IPS DF 19.7 (cell line): ENCODE results near the gene KHDC4.
"Not testable (repeated sequence)": the region's sequence is repeated elsewhere in the genome, so short reads cannot be mapped to it uniquely, and the experiment has no call there.

ENCODE experiments used
- DNase-seq: peaks from one replicate; pipeline ENCODE4 v3.0.0-alpha.2; 2013; ENCODE audit warnings: low read depth, low spot score

Gene KHDC4

GRCh38 chr1:155900161-155900560 is 34.1 kb downstream of the KHDC4 start:
- DNase-seq = no peak

DNA sequence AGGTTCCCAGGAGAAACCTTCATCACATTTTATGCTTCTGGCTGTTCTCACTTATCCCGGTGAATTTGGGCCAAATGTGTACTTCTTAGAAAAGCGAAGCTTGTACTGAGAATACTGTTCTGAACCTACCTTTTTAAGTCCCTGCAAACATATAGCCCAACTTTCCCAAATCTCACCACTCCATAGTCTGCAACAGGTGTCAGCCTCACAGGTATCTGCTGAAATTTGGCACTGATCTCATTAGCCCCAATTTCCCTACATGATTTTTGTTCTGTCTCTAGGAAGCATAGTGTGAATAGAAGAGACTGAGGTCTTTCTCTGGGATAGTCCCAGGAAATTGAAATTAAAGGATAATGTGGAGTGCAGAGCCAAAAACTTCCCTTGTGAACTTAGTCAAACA is 34.5 kb downstream of the KHDC4 start:
- no peak for DNase-seq

DNA sequence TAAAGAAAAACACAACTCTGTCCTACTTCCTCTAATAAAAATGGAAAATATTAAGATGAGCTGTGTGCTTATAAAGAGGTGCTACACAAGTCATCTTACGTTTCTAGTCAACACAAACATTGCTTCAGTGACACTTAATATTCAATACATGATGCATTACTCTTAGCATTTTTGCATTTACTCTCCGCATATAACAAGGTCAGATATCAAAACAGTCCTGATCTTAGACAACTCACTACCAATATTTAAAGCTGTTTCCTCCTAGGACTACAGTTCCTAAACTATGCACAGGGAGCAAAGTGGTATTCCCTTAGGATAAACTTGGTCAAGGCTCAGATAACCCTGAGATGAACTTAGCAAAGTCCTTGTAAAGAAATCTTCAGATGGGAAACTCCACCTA is 35.3 kb downstream of the KHDC4 start:
- no peak for DNase-seq

- no peak for DNase-seq
These were observed 36.5 kb downstream of the KHDC4 start for GRCh38 chr1:155897746-155898145.

- not testable (repeated sequence) for DNase-seq
These were observed 37.7 kb downstream of the KHDC4 start for GRCh38 chr1:155896476-155896875.

GRCh38 chr1:155895617-155896016 is 38.6 kb downstream of the KHDC4 start:
- not testable (repeated sequence) for DNase-seq

GRCh38 chr1:155893389-155894142 is 40.6 kb downstream of the KHDC4 start:
- DNase-seq = no peak

DNA sequence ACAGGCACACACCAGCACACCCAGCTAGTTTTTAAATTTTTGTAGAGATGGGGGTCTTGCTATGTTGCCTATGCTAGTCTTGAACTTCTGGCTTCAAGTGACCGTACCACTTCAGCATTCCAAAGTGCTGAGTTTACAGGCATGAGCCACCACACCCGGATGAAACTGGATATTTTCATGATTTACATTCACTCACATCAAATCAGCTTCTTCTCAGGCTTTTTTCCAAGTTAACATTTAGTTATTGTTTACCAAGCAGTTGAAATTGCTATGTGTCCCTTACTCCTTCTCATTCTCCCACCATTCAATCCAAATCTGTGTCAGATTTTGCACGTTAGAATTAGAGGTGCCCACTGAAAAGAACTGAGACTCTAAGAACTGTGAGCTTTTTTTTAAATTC is 41.4 kb downstream of the KHDC4 start:
- no peak for DNase-seq

DNA sequence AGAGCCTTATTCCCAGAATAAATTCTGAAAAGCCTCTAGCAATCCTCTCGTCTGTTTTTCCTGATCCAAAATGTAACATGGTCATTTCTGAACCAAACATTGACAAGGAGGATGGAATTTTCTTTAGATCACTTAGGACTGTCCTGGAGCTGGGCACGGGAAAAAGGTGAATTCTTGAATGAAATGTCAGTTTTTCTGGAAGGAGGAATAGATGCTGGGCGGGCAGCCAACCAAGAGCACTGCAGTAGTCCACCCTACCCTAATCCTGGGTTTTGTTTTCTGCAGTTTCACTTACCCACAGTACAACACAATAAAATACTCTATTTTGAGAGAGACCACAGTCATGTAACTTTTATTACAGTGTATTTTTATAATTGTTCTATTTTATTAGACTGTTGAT is 44.0 kb downstream of the KHDC4 start:
- no peak for DNase-seq

DNA sequence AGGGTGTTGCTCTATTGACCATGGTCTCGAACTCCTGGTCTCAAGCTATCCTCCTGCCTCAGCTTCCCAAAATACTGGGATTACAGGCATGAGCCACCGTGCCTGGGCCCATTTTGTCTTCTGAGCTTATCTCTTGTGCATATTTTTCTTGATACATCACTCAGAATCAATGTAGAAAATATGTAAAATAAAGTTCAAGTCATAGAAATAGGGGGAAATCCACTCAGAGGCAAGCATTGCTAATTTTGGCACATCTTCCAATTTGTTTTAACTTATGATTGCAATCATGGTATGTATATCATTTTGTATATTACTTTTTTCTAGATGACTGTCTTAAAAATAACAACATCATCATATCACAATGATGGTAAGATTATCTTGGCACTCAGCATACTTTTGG is 44.6 kb downstream of the KHDC4 start:
- no peak for DNase-seq

DNA sequence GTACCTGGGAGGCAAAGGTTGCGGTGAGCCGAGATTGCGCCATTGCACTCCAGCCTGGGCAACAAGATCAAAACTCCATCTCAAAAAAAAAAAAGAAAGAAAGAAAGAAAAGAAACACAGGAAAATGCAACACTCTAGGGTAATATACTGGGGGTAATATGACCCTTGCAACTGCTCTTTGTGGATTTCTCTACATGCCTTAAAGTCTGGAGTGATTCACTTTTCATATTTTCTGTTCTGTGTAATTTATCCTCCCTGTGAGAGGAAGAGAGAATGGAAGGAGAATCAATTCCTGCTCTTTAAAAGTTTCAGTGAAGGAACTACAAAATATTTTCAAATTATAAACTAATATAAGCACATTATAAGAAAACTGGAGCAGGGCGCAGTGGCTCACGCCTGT is 45.7 kb downstream of the KHDC4 start:
- no peak for DNase-seq

GRCh38 chr1:155884982-155885381 is 49.2 kb downstream of the KHDC4 start:
- no peak for DNase-seq

DNA sequence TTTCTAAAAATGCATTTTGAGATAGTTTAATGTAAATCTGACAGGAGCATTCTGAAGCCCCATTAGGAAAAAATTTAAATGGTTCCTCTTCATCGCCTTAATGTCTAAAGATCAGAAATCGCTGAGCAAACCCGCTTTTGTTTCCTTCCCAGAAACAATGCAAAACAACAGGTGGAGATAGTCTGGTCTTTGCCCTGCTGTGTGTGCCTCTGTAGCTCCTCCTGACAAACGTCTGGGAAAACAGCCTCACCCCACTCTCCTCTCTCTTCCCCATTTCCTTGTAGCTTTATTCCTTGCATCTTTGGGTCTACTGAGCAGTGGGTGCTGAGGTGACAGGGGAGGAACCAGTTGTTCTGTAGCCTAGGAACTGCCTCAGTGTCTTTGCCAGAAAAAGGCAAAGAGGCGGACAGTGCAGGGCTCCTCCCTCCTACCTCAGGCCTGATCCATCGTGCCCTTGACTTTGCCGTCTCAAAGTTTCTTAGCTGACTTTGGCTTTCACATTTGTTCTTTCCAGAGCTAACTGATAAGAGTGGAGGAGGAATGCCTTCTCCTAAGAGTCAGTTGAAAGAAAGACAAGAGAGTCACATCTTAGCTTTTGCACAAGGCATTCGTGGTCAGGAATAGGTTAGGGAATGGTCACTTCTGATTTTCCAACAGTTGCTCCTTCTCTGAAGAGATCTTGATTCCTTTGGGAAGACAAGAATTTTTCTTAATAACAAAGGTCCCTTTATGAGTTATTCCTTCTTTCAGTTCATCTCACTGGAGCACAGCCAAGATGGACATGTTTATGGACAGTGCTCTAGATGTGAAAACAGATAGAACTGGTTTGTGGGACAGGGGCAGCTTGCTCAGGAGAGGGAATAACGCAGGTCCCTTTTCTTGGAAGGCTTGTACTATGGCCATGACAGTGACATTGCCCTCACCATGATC is 49.9 kb downstream of the KHDC4 start:
- DNase-seq = no peak

DNA sequence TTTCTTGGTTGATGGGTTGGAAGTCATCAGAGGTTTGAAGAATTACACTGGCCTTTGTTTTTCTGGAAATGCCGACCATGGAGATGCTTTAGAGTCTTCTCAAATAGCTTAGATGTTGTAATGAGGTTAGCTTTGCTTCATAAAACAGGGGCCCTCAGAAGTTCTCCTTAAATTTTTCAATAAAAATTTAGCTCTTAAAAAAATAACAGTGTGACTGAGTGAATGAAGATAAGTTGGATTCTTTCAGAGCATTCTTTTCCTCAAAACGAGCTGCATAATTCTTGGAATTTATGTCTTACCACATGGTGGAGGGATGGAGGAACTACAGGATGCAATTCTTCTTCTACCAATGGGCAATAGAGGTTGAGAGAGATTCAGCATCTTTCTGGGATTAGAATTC is 51.4 kb downstream of the KHDC4 start:
- DNase-seq = no peak

DNA sequence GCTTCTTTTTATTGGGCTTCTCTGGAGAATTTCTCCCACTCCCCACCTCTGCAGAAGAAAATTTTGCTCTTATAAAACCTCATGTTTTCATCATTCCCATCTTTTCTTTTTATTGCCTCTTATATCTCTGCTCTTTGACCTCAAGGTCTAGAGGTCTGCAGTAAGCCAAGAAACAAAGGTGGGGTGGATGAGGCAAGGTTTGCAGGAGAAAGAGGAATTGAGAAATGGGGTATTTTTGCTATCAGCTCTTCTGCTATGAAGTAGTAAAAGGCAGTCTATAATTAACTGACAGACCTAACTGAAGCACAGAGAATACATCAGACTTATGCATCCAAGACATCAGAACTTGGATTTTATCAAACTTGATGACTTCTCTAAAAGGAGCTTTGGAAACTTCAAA is 52.0 kb downstream of the KHDC4 start:
- DNase-seq = no peak

DNA sequence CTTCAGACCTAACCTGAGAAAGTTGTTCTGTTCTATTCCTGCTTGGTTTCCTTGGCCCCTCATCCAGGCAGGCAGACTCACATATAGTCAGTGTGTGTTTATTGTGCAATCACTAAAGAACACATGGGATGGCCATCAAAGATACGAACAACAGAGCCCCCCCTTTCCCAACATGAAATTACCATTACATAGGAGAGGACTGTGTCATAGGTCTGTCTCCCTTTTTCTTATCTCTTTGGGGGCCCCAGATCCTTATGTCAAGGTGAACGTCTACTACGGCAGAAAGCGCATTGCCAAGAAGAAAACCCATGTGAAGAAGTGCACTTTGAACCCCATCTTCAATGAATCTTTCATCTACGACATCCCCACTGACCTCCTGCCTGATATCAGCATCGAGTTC is 53.3 kb downstream of the KHDC4 start:
- DNase-seq = no peak

DNA sequence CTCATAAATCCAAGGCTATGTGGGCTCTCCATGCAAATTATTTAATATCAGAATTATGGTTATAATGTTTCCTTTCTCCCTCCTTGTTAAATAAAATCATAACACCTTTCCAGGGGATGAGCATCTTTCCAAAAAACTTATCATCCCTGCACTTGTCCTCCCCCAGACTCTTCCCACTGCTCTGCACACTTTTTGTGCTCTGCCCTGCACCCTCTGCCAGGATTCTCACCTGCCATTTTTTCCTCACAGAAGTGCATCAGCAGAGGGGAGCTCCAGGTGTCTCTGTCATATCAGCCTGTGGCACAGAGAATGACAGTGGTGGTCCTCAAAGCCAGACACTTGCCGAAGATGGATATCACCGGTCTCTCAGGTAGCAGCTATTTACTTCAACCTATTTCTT is 54.0 kb downstream of the KHDC4 start:
- DNase-seq = no peak

GRCh38 chr1:155877945-155878344 is 56.3 kb downstream of the KHDC4 start:
- DNase-seq = no peak

DNA sequence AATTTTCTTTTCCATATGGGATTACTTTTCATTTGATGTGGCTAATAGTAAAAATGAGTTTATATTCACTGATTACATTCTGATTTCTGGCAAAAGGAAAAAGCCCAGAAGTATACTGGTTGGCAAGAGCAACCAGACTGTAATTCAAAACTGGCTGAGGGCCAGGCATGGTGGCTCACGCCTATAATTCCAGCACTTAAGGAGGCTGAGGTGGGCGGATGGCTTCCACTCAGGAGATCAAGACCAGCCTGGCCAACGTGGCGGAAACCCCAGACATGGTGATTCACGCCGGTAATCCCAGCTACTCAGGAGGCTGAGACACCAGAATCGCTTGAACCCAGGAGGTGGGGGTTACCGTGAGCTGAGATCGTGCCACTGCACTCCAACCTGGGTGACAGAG is 60.4 kb downstream of the KHDC4 start:
- no peak for DNase-seq

DNA sequence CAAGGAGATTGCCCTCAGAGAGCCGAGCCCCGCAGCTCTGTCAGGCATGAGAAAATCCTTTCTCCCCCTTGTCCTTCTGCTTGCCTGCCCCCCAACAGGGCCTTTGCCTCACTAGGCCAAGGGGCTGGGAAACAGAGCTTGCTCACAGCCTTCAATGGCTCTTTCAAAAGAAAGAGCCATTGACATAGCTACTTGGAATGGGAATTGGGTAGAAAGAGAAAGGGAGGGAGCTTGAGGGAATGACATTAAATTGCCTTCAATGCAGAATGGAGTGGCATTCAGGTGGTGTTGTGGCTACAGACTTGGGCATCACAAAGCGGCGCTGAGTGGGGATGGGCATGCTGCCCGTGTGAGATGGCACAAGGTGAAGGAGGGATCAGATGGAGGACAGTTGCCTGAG is 61.7 kb downstream of the KHDC4 start:
- DNase-seq = no peak

DNA sequence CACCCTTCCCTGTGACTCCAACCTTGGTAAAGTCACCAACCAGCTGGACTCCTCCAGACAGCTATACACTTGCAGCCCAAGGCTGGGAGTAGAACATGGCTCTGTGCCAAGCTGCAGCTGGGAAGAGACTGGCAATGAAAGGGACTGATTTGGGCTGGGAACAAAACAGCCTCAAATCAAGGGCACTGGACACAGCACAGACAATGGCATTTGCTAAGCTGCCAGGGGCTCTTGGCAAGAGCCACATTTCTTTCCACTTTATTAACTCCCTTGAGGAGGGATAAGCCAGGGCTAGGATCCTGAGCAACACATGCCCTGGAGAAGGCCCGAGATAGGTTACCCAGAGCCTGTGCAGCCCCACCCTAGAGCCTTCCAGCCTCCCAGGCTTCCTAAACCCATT is 62.8 kb downstream of the KHDC4 start:
- no peak for DNase-seq

DNA sequence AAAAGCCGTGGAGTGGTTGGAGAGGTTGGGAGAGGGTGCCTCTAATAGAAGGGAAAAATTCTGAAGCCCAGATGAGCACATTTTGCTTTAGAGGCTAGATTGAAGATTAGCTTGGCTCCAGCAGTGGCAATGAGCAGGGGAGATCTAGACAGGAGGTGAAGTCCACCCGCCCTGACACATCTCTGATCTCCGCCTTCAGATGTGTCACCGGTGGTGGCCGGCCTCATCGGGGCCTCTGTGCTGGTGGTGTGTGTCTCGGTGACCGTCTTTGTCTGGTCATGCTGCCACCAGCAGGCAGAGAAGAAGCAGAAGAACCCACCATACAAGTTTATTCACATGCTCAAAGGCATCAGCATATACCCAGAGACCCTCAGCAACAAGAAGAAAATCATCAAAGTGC is 66.4 kb downstream of the KHDC4 start:
- DNase-seq = no peak

DNA sequence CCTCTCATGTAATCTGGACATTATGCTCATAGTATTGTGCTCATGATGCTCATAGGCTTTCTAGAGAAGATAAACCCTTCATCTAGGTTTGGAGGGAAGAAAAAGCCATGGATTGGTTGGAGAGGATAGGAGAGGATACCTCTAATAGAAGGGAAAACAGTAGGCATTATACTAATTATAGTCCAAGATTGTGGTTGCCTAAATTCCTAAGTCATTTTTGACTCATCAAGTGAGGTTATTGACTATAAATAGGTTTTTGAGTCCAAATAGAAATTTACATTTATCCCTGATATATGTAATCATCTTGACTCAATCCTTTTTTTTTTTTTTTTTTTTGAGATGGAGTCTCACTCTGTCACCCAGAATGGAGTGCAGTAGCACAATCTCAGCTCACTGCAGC is 69.8 kb downstream of the KHDC4 start:
- DNase-seq = no peak
